H9 (cell line): ENCODE results near the gene KAZN. TPM values are rescaled to one million over a fixed set of nuclear protein-coding genes. Genes with fewer than 3 reads are reported as not detected.

ENCODE experiments used
- DNase-seq: peaks from one replicate; pipeline ENCODE4 v3.0.0-alpha.2; 2017
- H2AFZ ChIP-seq: one replicate; pipeline ENCODE4 v1.6.1; 2013; ENCODE audit warnings: mild to moderate bottlenecking, low read length, control low read depth, moderate library complexity
- H2AK5ac ChIP-seq: 2 replicates; pipeline ENCODE4 v1.6.1; 2013; ENCODE audit warnings: low read length, control low read depth, mixed read lengths; ENCODE audit not compliant: insufficient read length
- H2BK120ac ChIP-seq: one replicate; pipeline ENCODE4 v1.6.1; 2013; ENCODE audit warnings: low read depth, mild to moderate bottlenecking, low read length, control low read depth, inconsistent platforms; ENCODE audit not compliant: poor library complexity, severe bottlenecking
- H2BK12ac ChIP-seq: 2 replicates; pipeline ENCODE4 v1.6.1; 2013; ENCODE audit warnings: low read length, control low read depth, mixed read lengths, low read depth; ENCODE audit not compliant: insufficient read length
- H2BK15ac ChIP-seq: 2 replicates; pipeline ENCODE4 v1.6.1; 2013; ENCODE audit warnings: low read depth, low read length, control low read depth
- H2BK20ac ChIP-seq: one replicate; pipeline ENCODE4 v1.6.1; 2013; ENCODE audit warnings: low read depth, mild to moderate bottlenecking, low read length, control low read depth, inconsistent platforms; ENCODE audit not compliant: poor library complexity, severe bottlenecking
- H2BK5ac ChIP-seq: 2 replicates; pipeline ENCODE4 v1.6.1; 2013; ENCODE audit warnings: low read length, control low read depth, mixed read lengths; ENCODE audit not compliant: insufficient read length
- H3K14ac ChIP-seq: 2 replicates; pipeline ENCODE4 v1.6.1; 2013; ENCODE audit warnings: low read length, control low read depth; ENCODE audit not compliant: insufficient read depth
- H3K18ac ChIP-seq: 2 replicates; pipeline ENCODE4 v1.6.1; 2013; ENCODE audit warnings: low read depth, mild to moderate bottlenecking, mixed read lengths, low read length, control low read depth; ENCODE audit not compliant: insufficient read length
- H3K23ac ChIP-seq: 2 replicates; pipeline ENCODE4 v1.6.1; 2013; ENCODE audit warnings: low read length, control low read depth, mixed read lengths, low read depth; ENCODE audit not compliant: insufficient read length
- H3K23me2 ChIP-seq: 2 replicates; pipeline ENCODE4 v1.6.1; 2013; ENCODE audit warnings: low read depth, mild to moderate bottlenecking, mixed read lengths, low read length, control low read depth; ENCODE audit not compliant: insufficient read length, poor library complexity, severe bottlenecking
- H3K27ac ChIP-seq: 2 replicates; pipeline ENCODE4 v1.5.1; 2013; ENCODE audit warnings: low read length, control low read depth, mixed read lengths, low read depth; ENCODE audit not compliant: insufficient read length
- H3K27me3 ChIP-seq: 2 replicates; pipeline ENCODE4 v1.6.1; 2013; ENCODE audit warnings: low read length, control low read depth, inconsistent platforms; ENCODE audit not compliant: insufficient read depth
- H3K4ac ChIP-seq: 2 replicates; pipeline ENCODE4 v1.6.1; 2013; ENCODE audit warnings: low read depth, mild to moderate bottlenecking, control low read depth, inconsistent platforms, low read length, moderate library complexity
- H3K4me1 ChIP-seq: 2 replicates; pipeline ENCODE4 v1.6.1; 2013; ENCODE audit warnings: low read length, control low read depth, inconsistent platforms; ENCODE audit not compliant: insufficient read depth
- H3K4me2 ChIP-seq: 2 replicates; pipeline ENCODE4 v1.6.1; 2013; ENCODE audit warnings: low read length, control low read depth, mixed read lengths; ENCODE audit not compliant: insufficient read length, insufficient read depth
- H3K56ac ChIP-seq: 2 replicates; pipeline ENCODE4 v1.6.1; 2013; ENCODE audit warnings: low read depth, mild to moderate bottlenecking, mixed read lengths, low read length, control low read depth; ENCODE audit not compliant: insufficient read length
- H3K79me1 ChIP-seq: 2 replicates; pipeline ENCODE4 v1.6.1; 2013; ENCODE audit warnings: low read depth, mild to moderate bottlenecking, moderate library complexity, low read length, control low read depth, inconsistent platforms; ENCODE audit not compliant: insufficient read depth, poor library complexity, severe bottlenecking
- H3K79me2 ChIP-seq: 2 replicates; pipeline ENCODE4 v1.6.1; 2013; ENCODE audit warnings: low read length, control low read depth, inconsistent platforms; ENCODE audit not compliant: insufficient read depth
- H3K9ac ChIP-seq: 2 replicates; pipeline ENCODE4 v1.6.1; 2013; ENCODE audit warnings: low read length, control low read depth, mixed read lengths; ENCODE audit not compliant: insufficient read length; ENCODE audit errors: extremely low read depth
- H3K9me3 ChIP-seq: one replicate; pipeline ENCODE4 v1.6.1; 2013; ENCODE audit warnings: low read depth, low read length, inconsistent platforms; ENCODE audit not compliant: control insufficient read depth
- H3T11ph ChIP-seq: one replicate; pipeline ENCODE4 v1.6.1; 2013; ENCODE audit warnings: mild to moderate bottlenecking, low read length, control low read depth, inconsistent platforms
- H4K20me1 ChIP-seq: one replicate; pipeline ENCODE4 v1.6.1; 2013; ENCODE audit not compliant: control insufficient read depth, insufficient read length, insufficient read depth
- H4K5ac ChIP-seq: 2 replicates; pipeline ENCODE4 v1.6.1; 2013; ENCODE audit warnings: low read depth, mild to moderate bottlenecking, mixed read lengths, low read length, control low read depth; ENCODE audit not compliant: insufficient read length
- H4K8ac ChIP-seq: replicated peaks from 2 replicates; pipeline ENCODE4 v1.6.1; 2013; ENCODE audit warnings: low read length, control low read depth, mixed read lengths, low read depth; ENCODE audit not compliant: insufficient read length
- H4K91ac ChIP-seq: 2 replicates; pipeline ENCODE4 v1.6.1; 2013; ENCODE audit warnings: low read depth, mild to moderate bottlenecking, moderate library complexity, mixed read lengths, low read length, control low read depth; ENCODE audit not compliant: insufficient read length
- H3K27ac Mint-ChIP-seq, 3 experiments: 2 replicates in 2 of 3; 3 replicates in 1 of 3; pipeline ENCODE4 v1.8.0; 2020 to 2021; ENCODE audit warnings: mixed read lengths in 3 of 3, mild to moderate bottlenecking in 1 of 3, moderate library complexity in 1 of 3
- H3K27me3 Mint-ChIP-seq: 2 replicates; pipeline ENCODE4 v1.8.0; 2021; ENCODE audit warnings: low read depth, mild to moderate bottlenecking, moderate library complexity, mixed read lengths
- H3K36me3 Mint-ChIP-seq, 3 experiments: 2 replicates in 2 of 3; 3 replicates in 1 of 3; pipeline ENCODE4 v1.8.0; 2020 to 2021; ENCODE audit warnings: low read depth in 3 of 3, mixed read lengths in 3 of 3; ENCODE audit not compliant: insufficient read depth in 1 of 3
- H3K4me1 Mint-ChIP-seq, 2 experiments: 2 replicates each; pipeline ENCODE4 v1.8.0; 2020; ENCODE audit warnings: mixed read lengths in 2 of 2
- H3K4me3 Mint-ChIP-seq, 2 experiments: 2 replicates in 1 of 2; 3 replicates in 1 of 2; pipeline ENCODE4 v1.8.0; 2020 to 2021; ENCODE audit warnings: mild to moderate bottlenecking in 2 of 2, mixed read lengths in 2 of 2, moderate library complexity in 1 of 2
- H3K9me3 Mint-ChIP-seq, 2 experiments: 2 replicates in 1 of 2; 3 replicates in 1 of 2; pipeline ENCODE4 v1.8.0; 2020; ENCODE audit warnings: mild to moderate bottlenecking in 2 of 2, mixed read lengths in 2 of 2, moderate library complexity in 1 of 2
- WGBS: extraction: QIAGEN DNeasy Blood & Tissue Kit; methylation state at CpG from one replicate; pipeline ENCODE4 v1.1.7; 2013; ENCODE audit warnings: missing lambda C conversion rate, low lambda C conversion rate, mixed read lengths; ENCODE audit not compliant: insufficient read length; ENCODE audit errors: extremely low coverage; 5-methylcytosine and 5-hydroxymethylcytosine counted together
- total RNA-seq: library from RNA; stranded (reverse); gene quantifications from 2 replicates; pipeline ENCODE4 v1.2.1, GENCODE V29; 2021
- TF ChIP-seq, protein P1 (sequence below): fragments of 200-600 bp; sonication (generic); conservative IDR thresholded peaks from 3 replicates; pipeline ENCODE4 v1.8.0; 2021; ENCODE audit warnings: antibody characterized with exemption, mild to moderate bottlenecking

KAZN gene
- total RNA-seq, 1 experiment from 2014 or later, result 7.6 TPM

DNA sequence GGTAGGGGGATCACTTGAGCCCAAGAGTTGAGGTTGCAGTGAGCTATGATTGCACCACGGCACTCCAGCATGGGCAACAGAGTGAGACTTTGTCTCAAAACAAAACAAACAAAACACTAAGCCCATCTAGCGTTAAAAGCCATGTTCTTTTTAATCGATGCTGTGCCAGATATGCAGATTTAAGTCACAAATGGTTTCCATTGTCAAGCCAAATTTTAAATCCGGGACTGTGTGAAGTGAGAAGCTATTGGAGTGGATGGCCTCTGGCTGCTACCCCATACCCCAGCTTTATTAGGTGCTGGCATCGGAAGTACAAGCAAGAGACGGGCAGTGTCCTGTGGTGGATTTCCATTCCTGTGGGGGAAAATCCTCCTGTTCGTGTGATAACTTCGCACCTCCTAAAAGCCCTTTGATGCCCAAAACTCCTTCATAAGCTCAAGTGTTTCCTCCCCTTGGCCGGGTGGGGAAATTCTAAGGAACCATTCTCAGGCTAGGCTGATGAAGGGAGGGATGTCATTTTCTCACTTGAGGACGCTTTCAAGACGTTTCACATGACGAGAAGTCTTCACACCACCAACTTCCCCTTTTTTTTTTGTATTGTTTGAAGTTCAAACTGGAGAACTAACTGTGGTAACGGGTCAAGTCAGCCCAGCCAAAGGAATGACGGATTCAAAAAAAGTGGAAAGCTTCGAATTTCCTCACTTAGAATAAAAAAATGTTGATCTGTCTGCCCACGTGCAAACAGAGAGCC is 140.8 kb downstream of the KAZN start:
- TF ChIP-seq, protein P1, sequence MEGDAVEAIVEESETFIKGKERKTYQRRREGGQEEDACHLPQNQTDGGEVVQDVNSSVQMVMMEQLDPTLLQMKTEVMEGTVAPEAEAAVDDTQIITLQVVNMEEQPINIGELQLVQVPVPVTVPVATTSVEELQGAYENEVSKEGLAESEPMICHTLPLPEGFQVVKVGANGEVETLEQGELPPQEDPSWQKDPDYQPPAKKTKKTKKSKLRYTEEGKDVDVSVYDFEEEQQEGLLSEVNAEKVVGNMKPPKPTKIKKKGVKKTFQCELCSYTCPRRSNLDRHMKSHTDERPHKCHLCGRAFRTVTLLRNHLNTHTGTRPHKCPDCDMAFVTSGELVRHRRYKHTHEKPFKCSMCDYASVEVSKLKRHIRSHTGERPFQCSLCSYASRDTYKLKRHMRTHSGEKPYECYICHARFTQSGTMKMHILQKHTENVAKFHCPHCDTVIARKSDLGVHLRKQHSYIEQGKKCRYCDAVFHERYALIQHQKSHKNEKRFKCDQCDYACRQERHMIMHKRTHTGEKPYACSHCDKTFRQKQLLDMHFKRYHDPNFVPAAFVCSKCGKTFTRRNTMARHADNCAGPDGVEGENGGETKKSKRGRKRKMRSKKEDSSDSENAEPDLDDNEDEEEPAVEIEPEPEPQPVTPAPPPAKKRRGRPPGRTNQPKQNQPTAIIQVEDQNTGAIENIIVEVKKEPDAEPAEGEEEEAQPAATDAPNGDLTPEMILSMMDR, result no peak
- H3K4me2 ChIP-seq, result no peak overlapping the region

More for the DNA sequence above, 140.8 kb downstream of the KAZN start:
- Histone ChIP-seq H3K79me1 (no peaks in the 10 kb centered on the region), H2AK5ac (no peak overlapping the region), H2AFZ (no peak overlapping the region), H3K9ac (no peak overlapping the region), H2BK120ac (no peak overlapping the region), H3K79me2 (no peaks in the 10 kb centered on the region), H4K20me1 (no peaks in the 10 kb centered on the region), H3K9me3 (no peaks in the 10 kb centered on the region), H3K4ac (no peak overlapping the region), H2BK15ac (no peak overlapping the region), H3K23me2 (no peaks in the 10 kb centered on the region), H3K14ac (no peak overlapping the region), H4K5ac (no peak overlapping the region), H3K23ac (no peak overlapping the region), H3K56ac (no peak overlapping the region), H3T11ph (no peak overlapping the region), H3K27me3 (peaks cover 3% of the 10 kb centered on the region; the same call in 1 of the 2 replicates), H2BK5ac (no peak overlapping the region), H3K4me1 (peaks cover 28% of the 10 kb centered on the region; the same call in 1 of the 2 replicates), H3K18ac (no peak overlapping the region), H4K91ac (no peak overlapping the region), H2BK12ac (no peak overlapping the region), H4K8ac (no peak overlapping the region), H2BK20ac (no peak overlapping the region), H3K27ac (no peak overlapping the region)
- WGBS, result no CpG with 5 or more reads among the region's 16 CpGs
- Mint-ChIP-seq H3K4me1 (peaks cover 54 to 58% of the 10 kb centered on the region in 2 experiments), H3K36me3 (no peaks in the 10 kb centered on the region), H3K4me3 (no peak overlapping the region), H3K9me3 (no peaks in the 10 kb centered on the region; a peak in 1 of 5 replicates), H3K27me3 (peaks cover 60% of the 10 kb centered on the region), H3K27ac (no peak overlapping the region; a peak in 1 of 7 replicates)
- DNase-seq, result no peak
